ENCODE data around the gene RAD51B. TPM values are rescaled to one million over a fixed set of nuclear protein-coding genes. Genes with fewer than 3 reads are reported as not detected.
"Not testable (repeated sequence)": the region's sequence is repeated elsewhere in the genome, so short reads cannot be mapped to it uniquely, and the experiment has no call there.

The RAD51B gene
- total RNA-seq, 1 experiment from 2014 or later: 28.9 TPM

DNA sequence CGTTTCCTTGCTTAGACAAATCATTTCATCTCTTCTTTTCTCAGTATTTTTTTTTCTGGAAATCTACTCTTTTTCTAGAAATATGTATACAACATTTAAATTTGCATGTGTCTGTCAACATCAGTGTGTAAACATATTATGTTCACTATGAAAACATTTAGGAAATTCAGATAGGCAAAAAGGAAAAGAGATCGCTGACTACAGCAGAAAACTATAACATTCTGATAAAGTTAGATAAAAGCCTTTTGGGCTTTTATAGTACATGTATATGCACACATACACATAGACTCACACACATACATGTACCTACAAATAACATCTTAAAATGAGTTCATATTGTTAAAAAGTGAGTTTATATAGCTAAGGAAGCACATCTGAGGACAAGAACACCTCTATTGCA lies 142.1 kb downstream of the RAD51B start:
- in situ Hi-C loops (cut with HindIII; ENCODE audit: low pct_unique_long_range_greater_than_20kb, low sequenced_read_pairs): no loop called here
- DNase-seq (ENCODE audit: low read depth, low spot score): no peak

DNA sequence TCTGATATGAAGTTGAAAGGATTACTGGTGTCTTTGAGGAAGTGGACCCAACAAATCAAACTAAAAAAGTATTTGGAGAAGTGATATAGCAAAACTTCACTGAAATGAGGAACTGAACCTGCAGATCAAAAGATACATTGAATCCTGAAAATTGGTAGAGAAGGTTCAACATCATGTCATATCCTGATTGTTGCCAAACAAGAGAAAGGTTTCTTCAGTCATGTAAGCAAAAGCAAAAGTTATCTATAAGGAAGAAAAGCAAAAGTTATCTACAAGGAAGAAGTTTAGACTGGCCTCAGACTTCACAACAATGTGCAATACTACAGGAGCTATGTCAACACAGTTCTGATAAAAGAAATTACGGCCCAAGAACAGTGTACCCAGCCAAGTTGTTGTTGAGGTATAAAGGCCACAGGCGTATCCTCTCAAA lies 142.7 kb downstream of the RAD51B start:
- in situ Hi-C loops (cut with HindIII; ENCODE audit: low pct_unique_long_range_greater_than_20kb, low sequenced_read_pairs): no loop called here
- no peak for DNase-seq (ENCODE audit: low read depth, low spot score)

GRCh38 chr14:67963545-67963944 lies 144.0 kb downstream of the RAD51B start:
- DNase-seq (ENCODE audit: low read depth, low spot score): no peak
- in situ Hi-C loops (cut with HindIII; ENCODE audit: low pct_unique_long_range_greater_than_20kb, low sequenced_read_pairs): no loop called here

DNA sequence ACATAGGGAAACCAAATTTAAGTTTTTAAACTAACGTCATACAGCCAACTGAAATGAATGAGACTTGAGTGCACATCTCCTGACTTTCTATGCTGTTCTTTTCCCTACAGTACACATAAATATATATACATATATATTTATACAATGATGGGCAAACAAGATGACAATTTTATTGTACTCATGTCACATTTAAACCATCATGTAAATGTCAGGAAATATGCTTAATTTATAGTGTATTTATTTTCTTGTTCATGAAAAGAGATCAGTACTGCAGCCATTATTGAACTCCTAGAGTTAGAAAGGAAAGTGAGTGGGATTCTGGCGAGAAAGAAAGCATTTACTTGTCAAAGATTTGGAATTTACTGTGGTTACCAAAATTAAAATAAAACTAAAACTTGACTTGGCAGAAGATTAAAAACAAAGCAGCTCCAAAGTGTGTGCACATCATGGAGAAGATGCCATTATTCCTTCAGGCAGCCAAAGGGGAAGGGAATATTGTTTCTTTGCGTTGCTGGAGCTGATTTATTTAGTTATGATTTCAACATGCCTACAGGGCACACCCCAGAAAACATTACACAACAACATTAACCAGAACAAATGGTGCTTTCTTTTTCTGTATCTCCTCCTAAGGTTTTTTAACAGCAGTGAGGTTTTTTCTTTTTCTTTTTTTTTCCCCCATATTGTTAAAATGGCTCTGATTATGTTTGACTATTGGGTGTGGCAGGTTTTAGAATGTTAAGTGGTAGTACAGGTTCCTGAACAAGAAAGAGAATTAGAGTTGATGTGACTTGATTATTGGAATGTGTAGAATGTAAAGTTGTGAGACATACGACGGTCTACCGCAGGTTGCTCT lies 144.6 kb downstream of the RAD51B start:
- peak; percentile 34 for DNase-seq (ENCODE audit: low read depth, low spot score)
- in situ Hi-C loops (cut with HindIII; ENCODE audit: low pct_unique_long_range_greater_than_20kb, low sequenced_read_pairs): no loop called here

DNA sequence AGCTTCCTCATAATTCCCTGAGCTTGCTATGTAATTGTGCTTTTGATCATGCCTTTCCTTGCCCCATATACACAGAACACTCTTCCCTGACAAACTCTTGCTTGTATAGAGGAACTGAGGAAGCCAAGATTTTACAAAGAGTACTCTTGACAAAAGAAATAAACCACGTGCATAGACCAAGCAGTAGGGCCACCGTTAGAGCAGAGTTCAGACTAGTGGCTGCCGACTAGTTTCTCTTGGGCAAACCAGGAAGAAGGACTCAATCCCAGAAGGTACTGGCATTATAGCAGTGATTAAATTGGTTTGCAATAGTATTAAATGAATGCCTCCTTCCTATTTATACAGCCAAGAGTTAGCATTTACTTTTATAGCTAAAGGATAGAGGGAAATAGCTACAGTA lies 146.1 kb downstream of the RAD51B start:
- DNase-seq (ENCODE audit: low read depth, low spot score): no peak
- in situ Hi-C loops (cut with HindIII; ENCODE audit: low pct_unique_long_range_greater_than_20kb, low sequenced_read_pairs): no loop called here

DNA sequence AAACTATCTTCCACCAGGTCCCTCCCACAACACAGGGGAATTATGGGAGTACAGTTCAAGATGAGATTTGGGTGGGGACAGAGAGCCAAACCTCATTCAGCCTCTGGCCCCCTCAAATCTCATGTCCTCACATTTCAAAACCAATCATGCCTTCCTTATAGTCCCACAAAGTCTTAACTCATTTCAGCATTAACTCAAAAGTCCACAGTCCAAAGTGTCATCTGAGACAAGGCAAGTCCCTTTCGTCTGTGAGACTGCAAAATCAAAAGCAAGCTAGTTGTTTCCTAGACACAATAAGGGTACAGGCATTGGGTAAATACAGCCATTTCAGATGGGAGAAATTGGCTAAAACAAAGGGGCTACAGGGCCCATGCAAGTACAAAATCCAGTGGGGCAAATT lies 147.6 kb downstream of the RAD51B start:
- in situ Hi-C loops (cut with HindIII; ENCODE audit: low pct_unique_long_range_greater_than_20kb, low sequenced_read_pairs): no loop called here
- no peak for DNase-seq (ENCODE audit: low read depth, low spot score)

GRCh38 chr14:67967970-67968369 lies 148.4 kb downstream of the RAD51B start:
- in situ Hi-C loops (cut with HindIII; ENCODE audit: low pct_unique_long_range_greater_than_20kb, low sequenced_read_pairs); DNase-seq (ENCODE audit: low read depth, low spot score): not testable (repeated sequence)

- no peak for DNase-seq (ENCODE audit: low read depth, low spot score)
- in situ Hi-C loops (cut with HindIII; ENCODE audit: low pct_unique_long_range_greater_than_20kb, low sequenced_read_pairs): no loop called here
Observed at GRCh38 chr14:67970923-67971322, 151.3 kb downstream of the RAD51B start.

DNA sequence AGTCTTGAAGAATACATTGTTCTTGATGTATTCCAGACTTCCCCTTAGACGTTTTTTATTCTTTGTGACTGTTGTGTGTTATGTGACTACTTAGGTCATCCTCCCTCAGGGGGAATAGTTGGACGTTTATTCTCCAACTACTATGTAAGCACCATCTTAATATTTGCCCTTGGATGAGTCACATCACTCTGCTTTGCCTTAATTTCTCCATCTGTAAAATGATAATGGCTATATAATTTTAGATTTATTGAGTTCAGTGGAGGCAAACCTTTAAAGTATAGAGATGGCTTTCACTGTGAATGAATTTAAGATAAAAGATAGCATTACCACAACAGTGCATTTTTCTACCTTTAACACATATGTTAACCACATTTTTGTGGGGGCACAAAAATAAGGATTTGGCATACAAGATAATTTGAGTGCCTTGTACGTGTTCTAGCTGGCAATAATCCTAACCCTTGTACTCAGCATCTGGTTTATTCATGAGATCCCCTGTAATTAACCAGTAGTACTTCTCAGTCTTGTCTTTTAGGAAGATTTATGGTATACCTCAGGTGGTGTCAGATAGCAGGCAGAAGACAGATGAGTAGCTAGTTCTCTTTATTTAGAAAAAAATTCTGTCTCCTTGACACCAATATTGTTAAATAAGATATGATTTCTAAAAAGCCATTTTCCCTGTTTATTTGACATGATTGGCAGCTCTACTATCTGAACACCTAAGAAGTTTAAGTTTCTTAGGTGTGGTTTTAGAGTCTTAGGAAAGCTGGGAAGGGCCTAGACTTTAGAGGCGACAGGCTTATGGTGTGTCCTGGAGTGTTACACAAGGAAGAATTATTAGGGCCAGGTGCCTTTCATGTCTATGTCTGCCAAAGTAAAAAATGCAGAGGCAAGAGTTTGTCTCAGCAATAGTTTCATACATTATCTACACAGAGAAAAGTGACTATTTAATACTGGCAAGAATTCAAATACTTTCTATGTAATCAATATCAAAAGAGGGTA lies 152.3 kb downstream of the RAD51B start:
- peak; percentile 27 for DNase-seq (ENCODE audit: low read depth, low spot score)
- in situ Hi-C loops (cut with HindIII; ENCODE audit: low pct_unique_long_range_greater_than_20kb, low sequenced_read_pairs): no loop called here

- DNase-seq (ENCODE audit: low read depth, low spot score): no peak
- in situ Hi-C loops (cut with HindIII; ENCODE audit: low pct_unique_long_range_greater_than_20kb, low sequenced_read_pairs): no loop called here
Observed at GRCh38 chr14:67973436-67973835, 153.9 kb downstream of the RAD51B start.

DNA sequence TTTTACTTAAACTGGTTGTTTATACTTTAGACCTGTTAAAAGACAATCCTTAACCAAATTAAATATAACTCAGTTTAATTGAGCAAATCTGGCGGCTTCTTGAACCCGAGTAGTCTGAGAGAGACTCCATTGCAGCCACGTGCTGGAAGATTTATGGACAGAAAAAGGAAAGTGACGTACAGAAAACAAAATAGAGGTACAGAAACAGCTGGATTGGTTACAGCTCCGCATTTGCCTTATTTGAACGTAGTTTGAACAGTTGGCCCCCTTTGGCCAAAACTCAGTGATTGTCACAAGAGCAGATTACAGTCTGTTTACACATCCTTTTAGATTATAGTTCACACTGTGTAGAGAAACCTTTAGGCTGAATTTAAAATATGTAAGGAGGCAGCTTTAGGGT lies 155.9 kb downstream of the RAD51B start:
- in situ Hi-C loops (cut with HindIII; ENCODE audit: low pct_unique_long_range_greater_than_20kb, low sequenced_read_pairs): no loop called here
- no peak for DNase-seq (ENCODE audit: low read depth, low spot score)

- in situ Hi-C loops (cut with HindIII; ENCODE audit: low pct_unique_long_range_greater_than_20kb, low sequenced_read_pairs): no loop called here
- DNase-seq (ENCODE audit: low read depth, low spot score): no peak
Observed at GRCh38 chr14:67977434-67978034, 158.0 kb downstream of the RAD51B start.

GRCh38 chr14:67978749-67979148 lies 159.2 kb downstream of the RAD51B start:
- in situ Hi-C loops (cut with HindIII; ENCODE audit: low pct_unique_long_range_greater_than_20kb, low sequenced_read_pairs): no loop called here

GRCh38 chr14:67982711-67983608 lies 163.4 kb downstream of the RAD51B start:
- DNase-seq (ENCODE audit: low read depth, low spot score): no peak
- in situ Hi-C loops (cut with HindIII; ENCODE audit: low pct_unique_long_range_greater_than_20kb, low sequenced_read_pairs): no loop called here

More at GRCh38 chr14:67978749-67979148, 159.2 kb downstream of the RAD51B start:
- DNase-seq (ENCODE audit: low read depth, low spot score): no peak

DNA sequence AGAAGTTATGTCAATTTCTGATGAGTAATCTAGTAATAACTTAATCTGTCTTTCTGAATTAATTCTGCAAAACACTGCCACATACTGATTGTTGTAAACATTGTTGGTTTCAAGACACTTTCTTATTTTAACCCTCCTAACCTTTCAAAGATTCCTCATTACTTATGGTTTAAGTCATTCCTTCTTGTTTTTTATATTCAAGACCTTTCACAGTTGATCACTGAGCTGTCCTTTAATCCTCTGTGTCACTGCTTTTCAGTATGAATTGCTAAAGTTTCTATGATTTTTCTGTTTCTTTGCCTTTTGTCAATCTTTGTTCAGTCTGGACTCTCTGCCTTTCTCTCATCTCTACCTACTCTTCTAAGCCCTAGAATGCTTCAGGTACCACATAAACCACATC lies 164.7 kb downstream of the RAD51B start:
- in situ Hi-C loops (cut with HindIII; ENCODE audit: low pct_unique_long_range_greater_than_20kb, low sequenced_read_pairs): no loop called here
- no peak for DNase-seq (ENCODE audit: low read depth, low spot score)

DNA sequence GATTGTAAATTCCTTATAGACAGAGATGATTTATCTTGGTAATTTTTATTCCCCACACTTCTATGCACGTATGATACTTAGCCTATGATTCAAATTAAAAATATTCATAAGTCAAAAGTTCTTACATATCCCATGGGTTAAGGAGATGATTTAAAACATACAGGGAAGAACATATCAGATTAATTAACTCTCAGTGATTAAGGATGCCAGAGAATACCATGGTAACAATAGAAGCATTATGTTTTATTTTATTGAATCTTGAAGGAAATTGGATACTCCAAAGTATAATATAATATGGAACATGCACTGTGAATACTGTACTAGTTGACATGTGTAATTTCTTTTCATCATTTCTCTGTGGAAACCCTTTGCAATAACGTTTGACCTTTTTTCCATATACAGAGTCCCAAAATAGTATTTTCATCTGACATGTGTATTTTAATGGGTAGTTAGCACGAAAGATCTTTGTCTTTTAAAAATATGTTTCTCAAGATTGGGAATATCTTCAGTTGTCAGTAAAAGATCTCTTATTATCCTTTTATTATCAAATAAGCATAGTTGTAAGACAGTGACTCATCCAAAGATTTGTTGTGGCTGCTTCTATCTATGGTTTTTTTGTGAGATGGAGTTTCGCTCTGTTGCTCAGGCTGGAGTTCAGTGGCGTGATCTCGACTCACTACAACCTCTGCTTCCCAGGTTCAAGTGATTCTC lies 166.7 kb downstream of the RAD51B start:
- DNase-seq (ENCODE audit: low read depth, low spot score): no peak

More for the DNA sequence above, 166.7 kb downstream of the RAD51B start:
- in situ Hi-C loops (cut with HindIII; ENCODE audit: low pct_unique_long_range_greater_than_20kb, low sequenced_read_pairs): no loop called here

Data from SK-MEL-5 (cell line).